Astrocyte (in vitro differentiated cells and primary cell): ENCODE results near the gene CDKN1C. TPM values are rescaled to one million over a fixed set of nuclear protein-coding genes. Genes with fewer than 3 reads are reported as not detected.

ENCODE experiments used
- DNase-seq: peaks from one replicate; pipeline ENCODE4 v3.0.0-alpha.2; 2010; ENCODE audit warnings: low read depth
- FAIRE-seq: peaks from 2 replicates; lab custom pipeline; 2011; peaks lifted over from hg19 to GRCh38; lab: Jason Lieb, UNC
- H2AFZ ChIP-seq: 2 replicates; pipeline ENCODE4 v1.6.0; 2012; ENCODE audit warnings: low read depth, low read length, inconsistent platforms
- H3K27ac ChIP-seq: 2 replicates; pipeline ENCODE4 v1.5.1; 2011; ENCODE audit warnings: low read depth, low read length, inconsistent platforms
- H3K27me3 ChIP-seq: 2 replicates; pipeline ENCODE4 v1.6.0; 2011; ENCODE audit warnings: low read length, inconsistent platforms; ENCODE audit not compliant: insufficient read depth
- H3K36me3 ChIP-seq: 2 replicates; pipeline ENCODE4 v1.5.1; 2011; ENCODE audit warnings: low read length, inconsistent platforms; ENCODE audit not compliant: insufficient read depth
- H3K4me1 ChIP-seq: 2 replicates; pipeline ENCODE4 v1.5.1; 2011; ENCODE audit warnings: low read length, inconsistent platforms; ENCODE audit not compliant: insufficient read depth
- H3K4me2 ChIP-seq: 2 replicates; pipeline ENCODE4 v1.6.0; 2012; ENCODE audit warnings: low read length, inconsistent platforms
- H3K4me3 ChIP-seq: 2 replicates; pipeline ENCODE4 v1.5.1; 2011; ENCODE audit warnings: low read depth, mild to moderate bottlenecking, low read length, inconsistent platforms; ENCODE audit not compliant: insufficient read depth
- H3K79me2 ChIP-seq: 2 replicates; pipeline ENCODE4 v1.6.0; 2012; ENCODE audit warnings: mild to moderate bottlenecking, low read length, inconsistent platforms; ENCODE audit not compliant: insufficient read depth
- H3K9ac ChIP-seq: 2 replicates; pipeline ENCODE4 v1.6.0; 2012; ENCODE audit warnings: mild to moderate bottlenecking, low read length, inconsistent platforms
- H3K9me3 ChIP-seq: 2 replicates; pipeline ENCODE4 v1.5.1; 2012; ENCODE audit warnings: low read depth, mild to moderate bottlenecking, low read length, inconsistent platforms; ENCODE audit not compliant: insufficient read depth
- H4K20me1 ChIP-seq: 2 replicates; pipeline ENCODE4 v1.6.0; 2012; ENCODE audit warnings: low read length, inconsistent platforms; ENCODE audit not compliant: insufficient read depth
- H3K27ac Mint-ChIP-seq: one replicate; pipeline ENCODE4 v1.8.0; 2021; ENCODE audit warnings: mild to moderate bottlenecking, mixed read lengths; ENCODE audit not compliant: unreplicated experiment
- H3K27me3 Mint-ChIP-seq: one replicate; pipeline ENCODE4 v1.8.0; 2021; ENCODE audit warnings: low read depth, mixed read lengths; ENCODE audit not compliant: unreplicated experiment
- H3K36me3 Mint-ChIP-seq: one replicate; pipeline ENCODE4 v1.8.0; 2021; ENCODE audit warnings: low read depth, mixed read lengths; ENCODE audit not compliant: unreplicated experiment
- H3K4me1 Mint-ChIP-seq: one replicate; pipeline ENCODE4 v1.8.0; 2021; ENCODE audit warnings: low read depth, mixed read lengths; ENCODE audit not compliant: unreplicated experiment
- H3K4me3 Mint-ChIP-seq: one replicate; pipeline ENCODE4 v1.8.0; 2021; ENCODE audit warnings: mild to moderate bottlenecking, moderate library complexity, mixed read lengths; ENCODE audit not compliant: unreplicated experiment
- H3K9me3 Mint-ChIP-seq: one replicate; pipeline ENCODE4 v1.8.0; 2021; ENCODE audit warnings: mild to moderate bottlenecking, mixed read lengths; ENCODE audit not compliant: unreplicated experiment
- CTCF ChIP-seq: IDR thresholded peaks from 2 replicates; pipeline ENCODE4 v1.5.1; 2011; ENCODE audit warnings: low read depth, mild to moderate bottlenecking, inconsistent platforms, low read length, moderate library complexity; ENCODE audit not compliant: insufficient read depth
- EZH2 ChIP-seq: IDR thresholded peaks from 2 replicates; pipeline ENCODE4 v1.6.1; 2012; ENCODE audit warnings: mild to moderate bottlenecking, low read length, inconsistent platforms; ENCODE audit not compliant: insufficient read depth
- total RNA-seq: library from RNA; stranded (reverse); gene quantifications from 2 replicates; pipeline ENCODE4 v1.2.1, GENCODE V29; 2021

CDKN1C gene
- total RNA-seq, 1 donor from 2014 or later, result 7.5 TPM

- Histone ChIP-seq H3K79me2 (no peaks in the 10 kb centered on the region), H3K9ac (no peak overlapping the region), H3K4me3 (no peak overlapping the region), H2AFZ (no peak overlapping the region), H4K20me1 (no peaks in the 10 kb centered on the region), H3K9me3 (no peaks in the 10 kb centered on the region), H3K4me2 (no peak overlapping the region), H3K27ac (no peak overlapping the region), H3K4me1 (peaks cover 17% of the 10 kb centered on the region), H3K27me3 (no peaks in the 10 kb centered on the region), H3K36me3 (no peaks in the 10 kb centered on the region)
- Mint-ChIP-seq H3K4me1 (peaks cover 3% of the 10 kb centered on the region), H3K27ac (no peak overlapping the region), H3K9me3 (no peaks in the 10 kb centered on the region), H3K36me3 (peaks cover 2% of the 10 kb centered on the region), H3K27me3 (peaks cover 26% of the 10 kb centered on the region), H3K4me3 (no peak overlapping the region)
- no peak for DNase-seq
- FAIRE-seq, result no peak
- TF ChIP-seq EZH2 (no peak), CTCF (no peak)
Measured at GRCh38 chr11:2893935-2894334, 8.4 kb upstream of the CDKN1C start.

GRCh38 chr11:2892967-2893528, 7.5 kb upstream of the CDKN1C start:
- Histone ChIP-seq H3K79me2 (no peaks in the 10 kb centered on the region), H3K36me3 (no peaks in the 10 kb centered on the region), H4K20me1 (no peaks in the 10 kb centered on the region), H3K9ac (peak overlapping the region; percentile 69), H3K4me2 (peak overlapping the region; percentile 89), H3K27me3 (no peaks in the 10 kb centered on the region), H2AFZ (peak overlapping the region; percentile 96), H3K9me3 (no peaks in the 10 kb centered on the region), H3K4me3 (peak overlapping the region; percentile 58), H3K4me1 (peaks cover 8% of the 10 kb centered on the region), H3K27ac (no peak overlapping the region)
- H3K27me3 Mint-ChIP-seq, result peaks cover 28% of the 10 kb centered on the region
- H3K9me3 Mint-ChIP-seq, result no peaks in the 10 kb centered on the region
- no peaks in the 10 kb centered on the region for H3K4me1 Mint-ChIP-seq
- TF ChIP-seq CTCF (no peak), EZH2 (no peak)
- no peak for DNase-seq
- no peak overlapping the region for H3K27ac Mint-ChIP-seq
- peaks cover 2% of the 10 kb centered on the region for H3K36me3 Mint-ChIP-seq
- peak overlapping the region; percentile 50 for H3K4me3 Mint-ChIP-seq
- FAIRE-seq, result no peak

GRCh38 chr11:2892215-2892966, 6.8 kb upstream of the CDKN1C start:
- Histone ChIP-seq H3K27ac (no peak overlapping the region), H3K9ac (peak overlapping the region; percentile 69), H4K20me1 (peaks cover under 1% of the 10 kb centered on the region), H3K4me1 (peaks cover 6% of the 10 kb centered on the region), H3K4me3 (peak overlapping the region; percentile 58), H3K79me2 (no peaks in the 10 kb centered on the region), H3K4me2 (peak overlapping the region; percentile 89), H2AFZ (peak overlapping the region; percentile 96), H3K9me3 (no peaks in the 10 kb centered on the region), H3K36me3 (no peaks in the 10 kb centered on the region), H3K27me3 (no peaks in the 10 kb centered on the region)
- H3K4me1 Mint-ChIP-seq, result no peaks in the 10 kb centered on the region
- no peak overlapping the region for H3K27ac Mint-ChIP-seq
- peak overlapping the region; percentile 50 for H3K4me3 Mint-ChIP-seq
- DNase-seq, result peak; percentile 28
- peak; percentile 57 for TF ChIP-seq CTCF
- no peak for TF ChIP-seq EZH2
- peaks cover 2% of the 10 kb centered on the region for H3K36me3 Mint-ChIP-seq
- peaks cover 24% of the 10 kb centered on the region for H3K27me3 Mint-ChIP-seq
- FAIRE-seq, result no peak
- H3K9me3 Mint-ChIP-seq, result no peaks in the 10 kb centered on the region
